Astrocyte of the hippocampus (primary cell): ENCODE measurements around the gene MERTK.
"Not testable (repeated sequence)": the region's sequence is repeated elsewhere in the genome, so short reads cannot be mapped to it uniquely, and the experiment has no call there.

Experiments used
- DNase-seq: peaks from one replicate; pipeline ENCODE4 v3.0.0; 2011; ENCODE audit warnings: low read depth, low spot score

The MERTK gene

GRCh38 chr2:111909997-111910396, 11.6 kb downstream of the MERTK start:
- DNase-seq, result not testable (repeated sequence)

GRCh38 chr2:111910609-111911277, 12.3 kb downstream of the MERTK start:
- no peak for DNase-seq

- not testable (repeated sequence) for DNase-seq
Measured at GRCh38 chr2:111911295-111911977, 13.0 kb downstream of the MERTK start.

- no peak for DNase-seq
Measured at GRCh38 chr2:111912547-111912946, 14.1 kb downstream of the MERTK start.

- DNase-seq, result no peak
Measured at GRCh38 chr2:111917106-111917505, 18.7 kb downstream of the MERTK start.

GRCh38 chr2:111918383-111918806, 20.0 kb downstream of the MERTK start:
- DNase-seq, result no peak

GRCh38 chr2:111919365-111919764, 21.0 kb downstream of the MERTK start:
- DNase-seq, result no peak

GRCh38 chr2:111919794-111920608, 21.6 kb downstream of the MERTK start:
- no peak for DNase-seq

- no peak for DNase-seq
Measured at GRCh38 chr2:111923276-111923804, 24.9 kb downstream of the MERTK start.

- DNase-seq, result no peak
Measured at GRCh38 chr2:111924617-111925107, 26.3 kb downstream of the MERTK start.

GRCh38 chr2:111927723-111928122, 29.3 kb downstream of the MERTK start:
- DNase-seq, result no peak

GRCh38 chr2:111930409-111930808, 32.0 kb downstream of the MERTK start:
- no peak for DNase-seq

- DNase-seq, result peak; percentile 74
Measured at GRCh38 chr2:111930875-111931274, 32.5 kb downstream of the MERTK start.

GRCh38 chr2:111932841-111933291, 34.5 kb downstream of the MERTK start:
- DNase-seq, result no peak

GRCh38 chr2:111933900-111934299, 35.5 kb downstream of the MERTK start:
- DNase-seq, result not testable (repeated sequence)

- DNase-seq, result peak; percentile 44
Measured at GRCh38 chr2:111936881-111937280, 38.5 kb downstream of the MERTK start.

- DNase-seq, result no peak
Measured at GRCh38 chr2:111938392-111938791, 40.0 kb downstream of the MERTK start.

- no peak for DNase-seq
Measured at GRCh38 chr2:111940333-111941196, 42.2 kb downstream of the MERTK start.

GRCh38 chr2:111941531-111941930, 43.1 kb downstream of the MERTK start:
- no peak for DNase-seq

- no peak for DNase-seq
Measured at GRCh38 chr2:111944531-111945210, 46.3 kb downstream of the MERTK start.
